ENCODE results near the gene KIFC1.
"Not testable (repeated sequence)": the region's sequence is repeated elsewhere in the genome, so short reads cannot be mapped to it uniquely, and the experiment has no call there.

KIFC1 gene

DNA sequence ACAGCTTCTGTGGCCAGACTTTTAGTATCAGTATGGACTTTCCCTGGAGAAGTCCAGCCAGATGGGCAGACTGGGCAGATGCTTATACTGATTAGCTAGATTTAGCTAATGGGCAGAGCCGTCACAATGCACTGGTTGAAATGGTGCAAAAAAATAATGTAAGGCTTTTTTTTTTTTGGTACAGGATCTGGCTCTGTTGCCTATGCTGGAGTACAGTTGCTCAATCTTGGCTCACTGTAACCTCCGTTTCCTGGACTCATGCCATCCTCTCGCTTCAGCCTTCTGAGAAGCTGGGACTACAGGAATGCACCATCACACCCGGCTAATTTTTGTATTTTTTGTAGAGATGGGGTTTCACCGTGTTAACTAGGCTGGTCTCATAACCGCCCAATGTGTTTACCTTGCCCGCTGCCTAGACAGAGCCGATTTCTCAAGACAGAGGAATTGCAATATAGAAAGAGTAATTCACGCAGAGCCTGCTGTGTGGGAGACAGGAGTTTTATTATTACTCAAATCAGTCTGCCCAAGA is 16.4 kb upstream of the KIFC1 start:
- no peaks in the 10 kb centered on the region for H3K27me3 ChIP-seq (replicated peaks in 2 of 5; ENCODE audit: control insufficient read depth in 4 of 5, insufficient read depth in 5 of 5, low read length in 4 of 5)
- ChIA-PET POLR2A (no interaction called here), CTCF (interaction anchor here (1.1 to 2.0 kb wide), 7 partner anchors 10 to 86 kb away, joined by 3 to 11 read pairs (median 4); partner anchors contain the start of gene WDR46)
- WGBS (ENCODE audit: insufficient coverage): 56% methylated on average over 6 of the region's 9 CpGs
- peaks cover 0 to 41% (median 26%) of the 10 kb centered on the region in 4 experiments for H3K4me1 ChIP-seq (ENCODE audit: control extremely low read depth in 1 of 4, control insufficient read depth in 4 of 4, insufficient read depth in 4 of 4, low read length in 3 of 4)
- H3K36me3 ChIP-seq (ENCODE audit: control insufficient read depth in 4 of 4, insufficient read depth in 4 of 4, low read length in 3 of 4): no peaks in the 10 kb centered on the region
- peak in 2 of 3 donors; percentile 68 to 78 for DNase-seq
- H3K4me3 ChIP-seq (ENCODE audit: control insufficient read depth in 1 of 7, extremely low read depth in 1 of 7, insufficient read depth in 4 of 7, low read depth in 2 of 7, low read length in 6 of 7): no peak overlapping the region
- no peak overlapping the region for H3K27ac ChIP-seq (ENCODE audit: insufficient read depth in 1 of 2, low read depth in 1 of 2, low read length in 2 of 2, poor library complexity in 1 of 2, severe bottlenecking in 2 of 2)
- no peaks in the 10 kb centered on the region for H3K9me3 ChIP-seq (ENCODE audit: control extremely low read depth in 1 of 5, control insufficient read depth in 4 of 5, insufficient read depth in 2 of 5, low read depth in 1 of 5, low read length in 4 of 5)

GRCh38 chr6:33377171-33377570 is 14.5 kb upstream of the KIFC1 start:
- Histone ChIP-seq H3K4me3 (ENCODE audit: control insufficient read depth in 1 of 7, extremely low read depth in 1 of 7, insufficient read depth in 4 of 7, low read depth in 2 of 7, low read length in 6 of 7) (no peak overlapping the region), H3K27me3 (replicated peaks in 2 of 5; ENCODE audit: control insufficient read depth in 4 of 5, insufficient read depth in 5 of 5, low read length in 4 of 5) (no peaks in the 10 kb centered on the region), H3K27ac (ENCODE audit: insufficient read depth in 1 of 2, low read depth in 1 of 2, low read length in 2 of 2, poor library complexity in 1 of 2, severe bottlenecking in 2 of 2) (no peak overlapping the region), H3K9me3 (ENCODE audit: control extremely low read depth in 1 of 5, control insufficient read depth in 4 of 5, insufficient read depth in 2 of 5, low read depth in 1 of 5, low read length in 4 of 5) (no peaks in the 10 kb centered on the region), H3K36me3 (ENCODE audit: control insufficient read depth in 4 of 4, insufficient read depth in 4 of 4, low read length in 3 of 4) (no peaks in the 10 kb centered on the region), H3K4me1 (ENCODE audit: control extremely low read depth in 1 of 4, control insufficient read depth in 4 of 4, insufficient read depth in 4 of 4, low read length in 3 of 4) (peaks cover 0 to 38% (median 26%) of the 10 kb centered on the region in 4 experiments)
- ChIA-PET POLR2A (no interaction called here), CTCF (no interaction called here)
- no peak for DNase-seq
- 100% methylated on average over 4 of the region's 4 CpGs for WGBS (ENCODE audit: insufficient coverage)

GRCh38 chr6:33379184-33379583 is 12.4 kb upstream of the KIFC1 start:
- 92% methylated on average over 6 of the region's 10 CpGs for WGBS (ENCODE audit: insufficient coverage)
- CTCF ChIA-PET: interaction anchor here (1.0 to 1.7 kb wide), 3 partner anchors 10 to 12 kb away, joined by 3 read pairs; no protein-coding TSS in a partner anchor
- DNase-seq; H3K36me3 ChIP-seq (ENCODE audit: control insufficient read depth in 4 of 4, insufficient read depth in 4 of 4, low read length in 3 of 4); H3K27me3 ChIP-seq (replicated peaks in 2 of 5; ENCODE audit: control insufficient read depth in 4 of 5, insufficient read depth in 5 of 5, low read length in 4 of 5); H3K4me3 ChIP-seq (ENCODE audit: control insufficient read depth in 1 of 7, extremely low read depth in 1 of 7, insufficient read depth in 4 of 7, low read depth in 2 of 7, low read length in 6 of 7); H3K9me3 ChIP-seq (ENCODE audit: control extremely low read depth in 1 of 5, control insufficient read depth in 4 of 5, insufficient read depth in 2 of 5, low read depth in 1 of 5, low read length in 4 of 5); H3K27ac ChIP-seq (ENCODE audit: insufficient read depth in 1 of 2, low read depth in 1 of 2, low read length in 2 of 2, poor library complexity in 1 of 2, severe bottlenecking in 2 of 2); POLR2A ChIA-PET: not testable (repeated sequence)
- peaks cover 0 to 19% (median 14%) of the 10 kb centered on the region in 4 experiments for H3K4me1 ChIP-seq (ENCODE audit: control extremely low read depth in 1 of 4, control insufficient read depth in 4 of 4, insufficient read depth in 4 of 4, low read length in 3 of 4)

DNA sequence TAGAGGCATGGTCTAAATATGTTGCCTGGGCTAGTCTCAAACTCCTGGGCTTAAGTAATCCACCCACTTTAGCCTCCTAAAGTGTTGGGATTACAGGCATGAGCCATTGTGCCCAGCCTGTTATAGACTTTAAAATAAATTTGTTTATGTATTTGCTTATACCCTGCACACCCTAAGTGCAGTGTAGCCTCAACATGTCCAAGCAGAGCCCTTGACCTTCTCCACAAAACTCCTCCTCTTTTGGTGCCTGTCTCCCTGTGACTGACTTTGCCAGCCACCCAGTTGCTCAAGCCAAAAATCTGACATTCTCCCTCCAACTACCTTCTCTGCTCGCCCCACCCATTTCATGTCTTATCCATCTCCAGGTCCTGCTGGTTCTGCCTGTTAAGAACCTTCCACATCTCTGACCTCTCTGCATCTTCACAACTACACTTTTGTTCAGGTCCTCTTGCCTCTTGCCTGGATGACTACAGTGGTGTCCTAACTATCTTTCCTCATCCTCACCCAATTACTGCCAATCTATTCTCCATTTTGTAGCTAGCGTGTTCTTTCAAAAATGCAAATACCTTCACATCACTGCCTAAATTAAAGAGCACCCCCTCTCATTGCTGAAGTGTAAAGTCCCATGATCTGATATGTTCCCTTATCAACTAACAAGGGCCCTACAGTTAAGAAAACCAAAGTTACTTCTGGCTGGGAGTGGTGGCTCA is 11.2 kb upstream of the KIFC1 start:
- Histone ChIP-seq H3K4me1 (ENCODE audit: control extremely low read depth in 1 of 4, control insufficient read depth in 4 of 4, insufficient read depth in 4 of 4, low read length in 3 of 4) (peaks cover 0 to 6% (median 3%) of the 10 kb centered on the region in 4 experiments), H3K27ac (ENCODE audit: insufficient read depth in 1 of 2, low read depth in 1 of 2, low read length in 2 of 2, poor library complexity in 1 of 2, severe bottlenecking in 2 of 2) (no peak overlapping the region), H3K27me3 (replicated peaks in 2 of 5; ENCODE audit: control insufficient read depth in 4 of 5, insufficient read depth in 5 of 5, low read length in 4 of 5) (no peaks in the 10 kb centered on the region), H3K9me3 (ENCODE audit: control extremely low read depth in 1 of 5, control insufficient read depth in 4 of 5, insufficient read depth in 2 of 5, low read depth in 1 of 5, low read length in 4 of 5) (no peaks in the 10 kb centered on the region), H3K4me3 (ENCODE audit: control insufficient read depth in 1 of 7, extremely low read depth in 1 of 7, insufficient read depth in 4 of 7, low read depth in 2 of 7, low read length in 6 of 7) (no peak overlapping the region), H3K36me3 (ENCODE audit: control insufficient read depth in 4 of 4, insufficient read depth in 4 of 4, low read length in 3 of 4) (no peaks in the 10 kb centered on the region)
- CTCF ChIA-PET: no interaction called here
- DNase-seq: no peak
- 100% methylated on average over 2 of the region's 2 CpGs for WGBS (ENCODE audit: insufficient coverage)
- POLR2A ChIA-PET: no interaction called here

DNA sequence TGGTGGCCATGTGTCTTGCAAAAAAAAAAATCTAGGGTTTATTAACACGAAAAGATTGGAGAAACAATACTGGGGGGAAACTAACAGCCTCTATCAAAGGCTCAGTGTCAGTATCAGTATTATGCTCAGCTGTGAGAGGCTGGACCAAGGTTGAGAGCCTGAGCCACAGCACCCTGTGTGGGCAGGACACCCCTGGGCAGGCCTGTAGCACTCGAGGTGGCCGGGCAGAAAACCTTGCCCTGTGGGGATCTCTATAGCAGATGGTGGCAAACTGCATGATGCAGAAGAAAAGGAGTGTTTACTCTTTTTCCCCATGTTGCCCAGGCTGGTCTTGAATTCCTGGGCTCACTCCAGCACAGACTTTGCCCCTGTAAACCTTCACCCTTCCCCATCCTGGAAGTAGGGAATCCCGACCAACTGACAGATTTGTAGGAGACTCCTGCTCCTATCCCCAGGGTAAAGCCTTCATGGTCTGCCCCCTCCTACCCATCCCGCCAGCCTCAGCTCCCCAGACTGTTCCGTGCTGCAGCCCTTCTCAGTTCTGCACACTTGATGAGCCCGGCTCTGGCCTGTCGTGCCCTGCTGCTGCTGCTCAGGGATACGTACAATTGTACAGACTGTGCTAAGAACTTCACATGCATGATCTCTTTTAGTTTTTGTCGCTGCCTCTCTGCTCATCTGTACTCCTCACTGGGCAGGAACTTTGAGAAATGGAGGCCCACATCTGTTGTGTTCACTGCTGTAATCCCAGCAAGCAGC is 8.0 kb upstream of the KIFC1 start:
- Histone ChIP-seq H3K27ac (ENCODE audit: insufficient read depth in 1 of 2, low read depth in 1 of 2, low read length in 2 of 2, poor library complexity in 1 of 2, severe bottlenecking in 2 of 2) (no peak overlapping the region), H3K4me3 (ENCODE audit: control insufficient read depth in 1 of 7, extremely low read depth in 1 of 7, insufficient read depth in 4 of 7, low read depth in 2 of 7, low read length in 6 of 7) (no peak overlapping the region), H3K4me1 (ENCODE audit: control extremely low read depth in 1 of 4, control insufficient read depth in 4 of 4, insufficient read depth in 4 of 4, low read length in 3 of 4) (no peaks in the 10 kb centered on the region), H3K9me3 (ENCODE audit: control extremely low read depth in 1 of 5, control insufficient read depth in 4 of 5, insufficient read depth in 2 of 5, low read depth in 1 of 5, low read length in 4 of 5) (no peaks in the 10 kb centered on the region), H3K27me3 (replicated peaks in 2 of 5; ENCODE audit: control insufficient read depth in 4 of 5, insufficient read depth in 5 of 5, low read length in 4 of 5) (no peaks in the 10 kb centered on the region), H3K36me3 (ENCODE audit: control insufficient read depth in 4 of 4, insufficient read depth in 4 of 4, low read length in 3 of 4) (no peaks in the 10 kb centered on the region)
- POLR2A ChIA-PET: no interaction called here
- no peak for DNase-seq
- WGBS (ENCODE audit: insufficient coverage): 96% methylated on average over 5 of the region's 10 CpGs
- CTCF ChIA-PET: interaction anchor here (0.6 kb wide), 1 partner anchor 24 kb away, joined by 4 read pairs; no protein-coding TSS in a partner anchor

- ChIA-PET POLR2A (no interaction called here), CTCF (interaction anchor here (0.6 kb wide), 1 partner anchor 25 kb away, joined by 4 read pairs; no protein-coding TSS in a partner anchor)
- no peak overlapping the region for H3K27ac ChIP-seq (ENCODE audit: insufficient read depth in 1 of 2, low read depth in 1 of 2, low read length in 2 of 2, poor library complexity in 1 of 2, severe bottlenecking in 2 of 2)
- H3K9me3 ChIP-seq (ENCODE audit: control extremely low read depth in 1 of 5, control insufficient read depth in 4 of 5, insufficient read depth in 2 of 5, low read depth in 1 of 5, low read length in 4 of 5): no peaks in the 10 kb centered on the region
- WGBS (ENCODE audit: insufficient coverage): 86% methylated on average over 2 of the region's 4 CpGs
- H3K4me3 ChIP-seq (ENCODE audit: control insufficient read depth in 1 of 7, extremely low read depth in 1 of 7, insufficient read depth in 4 of 7, low read depth in 2 of 7, low read length in 6 of 7): no peak overlapping the region
- H3K27me3 ChIP-seq (replicated peaks in 2 of 5; ENCODE audit: control insufficient read depth in 4 of 5, insufficient read depth in 5 of 5, low read length in 4 of 5): no peaks in the 10 kb centered on the region
- DNase-seq: no peak
- no peaks in the 10 kb centered on the region for H3K36me3 ChIP-seq (ENCODE audit: control insufficient read depth in 4 of 4, insufficient read depth in 4 of 4, low read length in 3 of 4)
- H3K4me1 ChIP-seq (ENCODE audit: control extremely low read depth in 1 of 4, control insufficient read depth in 4 of 4, insufficient read depth in 4 of 4, low read length in 3 of 4): no peaks in the 10 kb centered on the region
Observed at GRCh38 chr6:33384581-33385020, 7.0 kb upstream of the KIFC1 start.

DNA sequence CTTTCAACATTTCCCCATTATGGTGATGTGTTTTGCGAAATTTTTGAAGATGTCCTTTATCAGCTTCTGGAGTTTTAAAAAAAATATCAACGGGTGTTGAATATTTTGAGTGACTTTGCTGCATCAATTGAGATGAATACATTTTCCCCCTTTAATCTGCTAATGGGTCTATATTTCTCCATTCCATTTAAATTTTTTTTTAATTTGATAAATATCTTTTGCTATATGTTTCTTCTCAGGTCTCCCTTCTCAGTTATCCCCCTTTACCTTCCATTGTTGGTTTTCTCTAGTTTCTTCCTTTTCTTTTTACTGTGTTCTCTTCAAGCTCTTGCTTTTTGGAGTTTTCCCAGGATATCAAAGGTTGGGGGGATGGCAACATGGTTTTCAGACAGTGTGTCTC is 1.4 kb upstream of the KIFC1 start:
- no peaks in the 10 kb centered on the region for H3K9me3 ChIP-seq (ENCODE audit: control extremely low read depth in 1 of 5, control insufficient read depth in 4 of 5, insufficient read depth in 2 of 5, low read depth in 1 of 5, low read length in 4 of 5)
- 100% methylated on average over 1 of the region's 2 CpGs for WGBS (ENCODE audit: insufficient coverage)
- peaks cover 10 to 32% (median 24%) of the 10 kb centered on the region in 4 experiments for H3K4me1 ChIP-seq (ENCODE audit: control extremely low read depth in 1 of 4, control insufficient read depth in 4 of 4, insufficient read depth in 4 of 4, low read length in 3 of 4)
- H3K27me3 ChIP-seq (replicated peaks in 2 of 5; ENCODE audit: control insufficient read depth in 4 of 5, insufficient read depth in 5 of 5, low read length in 4 of 5): no peaks in the 10 kb centered on the region
- ChIA-PET POLR2A (no interaction called here), CTCF (interaction anchor here (0.7 to 2.3 kb wide), 9 partner anchors 15 to 40 kb away, joined by 3 to 11 read pairs (median 5); partner anchors contain the start of gene CUTA)
- peaks cover 0 to 9% (median 0%) of the 10 kb centered on the region in 4 experiments for H3K36me3 ChIP-seq (ENCODE audit: control insufficient read depth in 4 of 4, insufficient read depth in 4 of 4, low read length in 3 of 4)
- DNase-seq: no peak
- no peak overlapping the region for H3K4me3 ChIP-seq (ENCODE audit: control insufficient read depth in 1 of 7, extremely low read depth in 1 of 7, insufficient read depth in 4 of 7, low read depth in 2 of 7, low read length in 6 of 7)
- no peak overlapping the region for H3K27ac ChIP-seq (ENCODE audit: insufficient read depth in 1 of 2, low read depth in 1 of 2, low read length in 2 of 2, poor library complexity in 1 of 2, severe bottlenecking in 2 of 2)

Measured in common myeloid progenitor, CD34-positive (primary cell).